WTC11 (cell line): Measurements from ENCODE around the gene HERC2. TPM values are rescaled to one million over a fixed set of nuclear protein-coding genes. Genes with fewer than 3 reads are reported as not detected.
A peak's percentile ranks its signal among the peaks of the same experiment; 100 is the strongest.
"Not testable (repeated sequence)": the region's sequence is repeated elsewhere in the genome, so short reads cannot be mapped to it uniquely, and the experiment has no call there.

Experiments used
- ATAC-seq: fragments of 200-7000 bp; cut with Tn5 transposase; 2 replicates; pipeline ENCODE4 v1.10.0; 2021; ENCODE audit warnings: mild to moderate bottlenecking, moderate library complexity
- CTCF ChIA-PET: fragments of 300-600 bp; sonication (Branson Sonifier 250); formaldehyde crosslinking; loops from one replicate; lab custom pipeline; 2021; ENCODE audit warnings: antibody characterized with exemption; lab: Charles Lee
- POLR2A ChIA-PET: fragments of 350-600 bp; sonication (Branson Sonifier 250); formaldehyde crosslinking; loops from one replicate; lab custom pipeline; 2021; ENCODE audit warnings: antibody characterized with exemption; lab: Charles Lee
- DNase-seq: peaks from one replicate; pipeline ENCODE4 v3.0.0; 2021; ENCODE audit warnings: low spot score
- H3K27ac Mint-ChIP-seq: 2 replicates; pipeline ENCODE4 v1.8.0; 2021; ENCODE audit warnings: mixed read lengths
- H3K27me3 Mint-ChIP-seq: 2 replicates; pipeline ENCODE4 v1.8.0; 2021; ENCODE audit warnings: low read depth, mild to moderate bottlenecking, moderate library complexity, mixed read lengths
- H3K36me3 Mint-ChIP-seq: 2 replicates; pipeline ENCODE4 v1.8.0; 2021; ENCODE audit warnings: mixed read lengths
- H3K4me1 Mint-ChIP-seq: 2 replicates; pipeline ENCODE4 v1.8.0; 2022; ENCODE audit warnings: mixed read lengths
- H3K4me3 Mint-ChIP-seq: 2 replicates; pipeline ENCODE4 v1.8.0; 2021; ENCODE audit warnings: mild to moderate bottlenecking, moderate library complexity, mixed read lengths
- H3K9me3 Mint-ChIP-seq: 2 replicates; pipeline ENCODE4 v1.8.0; 2021; ENCODE audit warnings: mixed read lengths
- ATF6 ChIP-seq: sonication (generic); formaldehyde crosslinking; IDR thresholded peaks from 2 replicates; pipeline ENCODE4 v1.8.1; 2023; ENCODE audit warnings: mild to moderate bottlenecking, missing genetic modification reagents
- EMX1 ChIP-seq: fragments of 250-450 bp; sonication (Bioruptor Pico); IDR thresholded peaks from 2 replicates; pipeline ENCODE4 v1.8.0; 2021; ENCODE audit warnings: mild to moderate bottlenecking
- FOXJ3 ChIP-seq: sonication (generic); formaldehyde crosslinking; IDR thresholded peaks from 2 replicates; pipeline ENCODE4 v1.9.0; 2021; ENCODE audit warnings: missing genetic modification reagents, mild to moderate bottlenecking, borderline replicate concordance
- PRDM15 ChIP-seq: sonication (generic); formaldehyde crosslinking; IDR thresholded peaks from 2 replicates; pipeline ENCODE4 v1.8.0; 2022; ENCODE audit warnings: missing genetic modification reagents
- ZBTB43 ChIP-seq: sonication (generic); formaldehyde crosslinking; IDR thresholded peaks from 2 replicates; pipeline ENCODE4 v1.8.1; 2023; ENCODE audit warnings: mild to moderate bottlenecking, missing genetic modification reagents
- ZNF121 ChIP-seq: sonication (generic); formaldehyde crosslinking; IDR thresholded peaks from 2 replicates; pipeline ENCODE4 v1.8.0; 2023; ENCODE audit warnings: missing genetic modification reagents
- total RNA-seq: library from RNA; stranded (reverse); gene quantifications from 3 replicates; pipeline ENCODE4 v1.2.3, GENCODE V29; 2021
- TF ChIP-seq, protein P1 (sequence below): sonication (generic); formaldehyde crosslinking; IDR thresholded peaks from 2 replicates; pipeline ENCODE4 v1.8.1; 2022; ENCODE audit warnings: low read depth, missing genetic modification reagents, borderline replicate concordance
- TF ChIP-seq, protein P2 (sequence below): fragments of 200-600 bp; IDR thresholded peaks from 2 replicates; pipeline ENCODE4 v1.8.0; 2022; ENCODE audit warnings: antibody characterized with exemption

HERC2 gene
- total RNA-seq, 1 experiment from 2014 or later, result 81.5 TPM

DNA sequence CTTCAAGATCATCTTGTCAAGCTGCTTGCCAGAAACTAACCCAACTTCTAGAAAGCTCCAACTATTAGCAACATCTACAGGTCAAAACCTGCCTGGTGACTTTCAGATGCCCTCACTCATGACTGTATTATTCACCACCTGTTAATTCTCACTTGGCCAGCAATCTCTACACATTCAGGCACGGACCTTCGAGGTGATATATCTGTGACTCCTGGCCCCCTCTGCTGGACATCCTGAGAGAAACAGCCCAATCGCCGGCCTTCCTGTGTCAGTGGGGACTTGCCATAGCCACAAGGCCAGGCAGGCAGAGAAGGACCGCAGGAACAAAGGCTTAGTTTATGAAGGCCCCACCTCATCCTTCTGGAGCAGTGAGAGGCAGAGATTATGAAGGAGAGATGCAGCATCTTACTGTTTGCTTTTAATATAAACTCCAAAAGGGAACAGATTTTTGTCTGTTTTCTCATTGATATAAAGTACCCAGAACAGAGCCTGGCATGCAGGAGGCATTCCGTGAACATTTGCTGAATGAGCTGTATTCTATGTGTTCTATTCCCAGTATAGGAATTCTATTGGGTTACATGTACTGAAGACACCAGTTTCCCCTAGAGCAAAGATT is 198.5 kb downstream of the HERC2 start:
- Mint-ChIP-seq H3K4me1 (no peaks in the 10 kb centered on the region), H3K4me3 (no peak overlapping the region)
- POLR2A ChIA-PET, result no interaction called here

GRCh38 chr15:28122038-28122949 is 199.7 kb downstream of the HERC2 start:
- H3K9me3 Mint-ChIP-seq, result no peaks in the 10 kb centered on the region
- POLR2A ChIA-PET, result no interaction called here
- CTCF ChIA-PET, result interaction anchor here (1.5 kb wide), 1 partner anchor 63 kb away, joined by 3 read pairs; no protein-coding TSS in a partner anchor
- DNase-seq (no peak), ATAC-seq (no peak)
- H3K27me3 Mint-ChIP-seq, result no peaks in the 10 kb centered on the region
- no peak overlapping the region for H3K27ac Mint-ChIP-seq
- no peaks in the 10 kb centered on the region for H3K4me1 Mint-ChIP-seq
- TF ChIP-seq ATF6 (CRISPR knock-in tag) (no peak), ZNF121 (CRISPR knock-in tag) (no peak), FOXJ3 (no peak)
- TF ChIP-seq, protein P1, sequence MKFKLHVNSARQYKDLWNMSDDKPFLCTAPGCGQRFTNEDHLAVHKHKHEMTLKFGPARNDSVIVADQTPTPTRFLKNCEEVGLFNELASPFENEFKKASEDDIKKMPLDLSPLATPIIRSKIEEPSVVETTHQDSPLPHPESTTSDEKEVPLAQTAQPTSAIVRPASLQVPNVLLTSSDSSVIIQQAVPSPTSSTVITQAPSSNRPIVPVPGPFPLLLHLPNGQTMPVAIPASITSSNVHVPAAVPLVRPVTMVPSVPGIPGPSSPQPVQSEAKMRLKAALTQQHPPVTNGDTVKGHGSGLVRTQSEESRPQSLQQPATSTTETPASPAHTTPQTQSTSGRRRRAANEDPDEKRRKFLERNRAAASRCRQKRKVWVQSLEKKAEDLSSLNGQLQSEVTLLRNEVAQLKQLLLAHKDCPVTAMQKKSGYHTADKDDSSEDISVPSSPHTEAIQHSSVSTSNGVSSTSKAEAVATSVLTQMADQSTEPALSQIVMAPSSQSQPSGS (CRISPR knock-in tag), result no peak
- H3K4me3 Mint-ChIP-seq, result no peak overlapping the region
- H3K36me3 Mint-ChIP-seq, result peaks cover 56% of the 10 kb centered on the region

More for the DNA sequence above, 198.5 kb downstream of the HERC2 start:
- CTCF ChIA-PET, result interaction anchor here (0.9 to 1.5 kb wide), 3 partner anchors 15 to 102 kb away, joined by 3 to 8 read pairs (median 3); no protein-coding TSS in a partner anchor
- Mint-ChIP-seq H3K27me3 (no peaks in the 10 kb centered on the region), H3K27ac (no peak overlapping the region; the same call in 1 of the 2 replicates), H3K36me3 (peaks cover 57% of the 10 kb centered on the region), H3K9me3 (no peaks in the 10 kb centered on the region)
- peak; percentile 84 for DNase-seq
- ATAC-seq, result peak; percentile 93
- TF ChIP-seq PRDM15 (no peak), EMX1 (CRISPR knock-in tag) (no peak), ZNF121 (CRISPR knock-in tag) (no peak), ZBTB43 (CRISPR knock-in tag) (no peak)
- TF ChIP-seq, protein P2, sequence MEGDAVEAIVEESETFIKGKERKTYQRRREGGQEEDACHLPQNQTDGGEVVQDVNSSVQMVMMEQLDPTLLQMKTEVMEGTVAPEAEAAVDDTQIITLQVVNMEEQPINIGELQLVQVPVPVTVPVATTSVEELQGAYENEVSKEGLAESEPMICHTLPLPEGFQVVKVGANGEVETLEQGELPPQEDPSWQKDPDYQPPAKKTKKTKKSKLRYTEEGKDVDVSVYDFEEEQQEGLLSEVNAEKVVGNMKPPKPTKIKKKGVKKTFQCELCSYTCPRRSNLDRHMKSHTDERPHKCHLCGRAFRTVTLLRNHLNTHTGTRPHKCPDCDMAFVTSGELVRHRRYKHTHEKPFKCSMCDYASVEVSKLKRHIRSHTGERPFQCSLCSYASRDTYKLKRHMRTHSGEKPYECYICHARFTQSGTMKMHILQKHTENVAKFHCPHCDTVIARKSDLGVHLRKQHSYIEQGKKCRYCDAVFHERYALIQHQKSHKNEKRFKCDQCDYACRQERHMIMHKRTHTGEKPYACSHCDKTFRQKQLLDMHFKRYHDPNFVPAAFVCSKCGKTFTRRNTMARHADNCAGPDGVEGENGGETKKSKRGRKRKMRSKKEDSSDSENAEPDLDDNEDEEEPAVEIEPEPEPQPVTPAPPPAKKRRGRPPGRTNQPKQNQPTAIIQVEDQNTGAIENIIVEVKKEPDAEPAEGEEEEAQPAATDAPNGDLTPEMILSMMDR, result peak; percentile 60

- H3K9me3 Mint-ChIP-seq, H3K4me3 Mint-ChIP-seq, H3K4me1 Mint-ChIP-seq, ATAC-seq, CTCF ChIA-PET, POLR2A ChIA-PET, DNase-seq, H3K27me3 Mint-ChIP-seq, H3K27ac Mint-ChIP-seq: not testable (repeated sequence)
- peaks cover 58% of the 10 kb centered on the region for H3K36me3 Mint-ChIP-seq
Observed at GRCh38 chr15:28121577-28121976, 200.4 kb downstream of the HERC2 start.
